GM19467 (cell line): ENCODE measurements around the gene EML1.

Source experiments
- ATAC-seq: cut with Tn5 transposase; IDR thresholded peaks from one replicate; pipeline ENCODE4 v1.9.1; 2021; ENCODE audit warnings: mild to moderate bottlenecking, moderate library complexity; ENCODE audit not compliant: unreplicated experiment

The EML1 gene

GRCh38 chr14:99982537-99983250 is 189.5 kb downstream of the EML1 start:
- no peak for ATAC-seq

GRCh38 chr14:99983251-99984015 is 190.2 kb downstream of the EML1 start:
- no peak for ATAC-seq

- ATAC-seq, result no peak
Observed at GRCh38 chr14:99984036-99984435, 190.8 kb downstream of the EML1 start.

- no peak for ATAC-seq
Observed at GRCh38 chr14:99986396-99986795, 193.2 kb downstream of the EML1 start.

- ATAC-seq, result no peak
Observed at GRCh38 chr14:99989032-99989431, 195.8 kb downstream of the EML1 start.

GRCh38 chr14:99990268-99991170 is 197.3 kb downstream of the EML1 start:
- no peak for ATAC-seq

GRCh38 chr14:99991331-99991730 is 198.1 kb downstream of the EML1 start:
- ATAC-seq, result no peak
